NCI-H2196 treated with DMSO at 0.1 percent for 48 hours (cell line): Measurements from ENCODE around the gene USP34.
"Not testable (repeated sequence)": the region's sequence is repeated elsewhere in the genome, so short reads cannot be mapped to it uniquely, and the experiment has no call there.

Experiments
- DNase-seq: peaks from one replicate; lab custom pipeline; 2025; ENCODE audit not compliant: unreplicated experiment; lab: John Stamatoyannopoulos, UW

USP34 gene

GRCh38 chr2:61165946-61166345 is 304.9 kb downstream of the USP34 start:
- DNase-seq, result no peak

- not testable (repeated sequence) for DNase-seq
Observed at GRCh38 chr2:61165082-61165481, 305.8 kb downstream of the USP34 start.

DNA sequence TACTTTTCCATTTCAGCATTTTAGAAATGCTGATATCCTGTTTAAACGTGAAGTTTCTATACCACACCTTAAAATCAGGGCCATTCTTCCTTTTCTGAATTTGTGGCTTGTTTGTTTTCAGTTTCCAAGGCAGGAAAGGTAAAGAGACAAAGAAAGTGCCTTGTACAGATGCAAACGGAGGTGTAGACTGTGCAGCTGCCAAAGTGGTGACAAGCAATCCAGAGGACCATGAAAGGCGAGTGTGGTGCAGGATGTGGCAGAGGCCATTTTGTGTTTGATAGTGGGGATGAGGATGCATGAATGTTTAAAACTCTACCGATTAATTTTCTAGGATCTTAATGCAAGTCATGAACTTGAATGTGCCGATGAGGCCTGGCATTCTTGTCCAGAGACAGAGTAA is 308.2 kb downstream of the USP34 start:
- no peak for DNase-seq

- DNase-seq, result no peak
Observed at GRCh38 chr2:61161888-61162287, 309.0 kb downstream of the USP34 start, which contains the start of gene C2orf74. Gene C2orf74 (plus strand): TSS chr2:61162188. CDS start chr2:61162515, 327 bp downstream.

DNA sequence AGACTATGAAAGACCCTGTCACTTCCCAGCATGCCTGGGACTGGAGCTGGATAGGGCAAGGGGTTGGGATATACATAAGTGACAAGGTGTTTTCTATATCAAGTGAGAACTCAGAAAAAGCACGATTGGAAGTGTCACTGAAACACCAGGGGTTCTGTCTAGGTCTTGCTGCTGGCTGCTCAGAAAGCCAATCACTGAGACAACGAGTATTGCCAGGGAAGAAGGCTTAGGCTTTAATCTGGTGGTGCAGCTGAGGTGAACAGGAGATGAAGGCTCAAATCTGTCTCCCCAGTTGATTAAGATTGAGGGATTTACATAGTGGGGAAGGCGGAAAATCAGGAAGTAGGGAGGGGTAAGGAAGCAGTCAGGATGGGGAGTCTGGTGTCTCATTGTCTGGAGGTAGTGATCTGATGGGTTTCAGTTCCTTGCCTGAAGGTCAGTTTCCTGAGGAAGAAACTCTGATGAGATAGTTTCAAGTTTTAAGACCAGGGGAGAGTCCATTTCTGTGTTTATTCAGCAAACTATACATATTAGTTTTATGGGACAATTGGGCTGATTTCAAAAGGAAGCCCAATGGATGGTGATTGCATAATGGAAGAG is 312.4 kb downstream of the USP34 start:
- DNase-seq, result no peak

DNA sequence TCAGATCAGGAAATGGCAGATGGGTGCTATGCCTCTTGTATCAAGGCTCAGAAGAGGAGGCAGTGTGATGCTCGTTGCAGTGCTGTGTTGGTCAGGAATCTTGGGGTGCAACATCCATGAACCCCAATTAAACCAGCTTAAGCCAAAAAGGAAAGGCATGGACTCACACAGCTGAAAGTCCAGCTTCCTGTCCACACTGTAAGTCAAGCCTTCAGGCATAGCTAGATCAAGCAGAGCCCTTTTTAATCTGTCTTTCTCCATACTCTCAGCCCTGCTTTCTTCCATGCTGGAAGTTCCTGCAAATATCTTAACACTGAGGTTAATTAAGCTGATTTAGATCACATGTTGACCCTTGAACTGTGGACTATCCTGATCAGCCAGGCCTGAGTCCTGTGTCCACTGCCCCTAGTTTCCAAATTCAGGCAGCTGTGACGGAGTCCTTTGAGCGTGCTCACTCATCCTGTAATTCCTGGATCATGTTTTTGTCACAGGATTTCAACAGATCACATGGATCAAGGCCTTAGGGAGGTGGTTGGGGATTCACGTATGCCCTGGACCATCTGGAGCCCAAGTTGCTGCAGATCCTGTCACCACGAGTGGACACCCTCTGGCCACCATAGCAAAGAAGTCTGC is 313.4 kb downstream of the USP34 start:
- DNase-seq, result no peak

DNA sequence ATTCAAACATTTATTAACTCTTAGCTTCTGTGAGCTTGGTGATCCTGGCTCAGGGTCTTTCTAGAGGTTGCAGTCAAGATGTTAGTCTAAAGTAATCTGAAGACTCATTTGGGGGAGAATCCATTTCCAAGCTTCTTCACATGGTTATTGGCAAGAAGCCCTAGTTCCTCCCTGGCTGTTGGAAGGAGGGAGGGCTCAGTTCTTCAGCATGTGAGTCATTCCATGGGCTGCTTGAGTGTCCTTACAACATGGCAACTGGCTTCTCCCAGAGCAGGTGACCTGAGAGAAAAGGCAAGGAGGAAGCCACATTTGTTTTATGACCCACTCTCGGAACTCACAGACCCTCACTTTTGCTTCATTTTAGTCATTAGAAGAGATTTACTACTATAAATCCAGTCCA is 319.5 kb downstream of the USP34 start:
- no peak for DNase-seq

DNA sequence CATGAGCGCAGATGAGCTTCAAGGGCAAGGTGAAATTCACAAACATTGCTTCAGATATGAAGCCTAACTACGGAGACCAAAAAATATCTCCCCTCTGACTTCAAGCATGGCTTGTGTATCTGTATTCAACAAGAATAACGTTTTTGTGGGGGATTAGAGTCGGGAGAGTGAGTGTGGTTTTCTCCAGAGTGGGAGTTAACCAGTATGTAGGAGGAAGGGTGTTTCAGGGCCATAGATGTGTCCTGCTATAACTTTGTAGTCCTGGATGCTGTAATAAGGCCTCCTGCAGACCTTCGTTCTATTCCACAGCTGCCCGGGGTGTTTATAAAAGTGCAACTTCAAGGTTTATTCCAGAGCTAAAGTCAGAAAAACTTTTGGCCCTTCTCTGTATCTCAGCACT is 321.8 kb downstream of the USP34 start:
- no peak for DNase-seq

GRCh38 chr2:61148091-61148490 is 322.8 kb downstream of the USP34 start:
- DNase-seq, result not testable (repeated sequence)

DNA sequence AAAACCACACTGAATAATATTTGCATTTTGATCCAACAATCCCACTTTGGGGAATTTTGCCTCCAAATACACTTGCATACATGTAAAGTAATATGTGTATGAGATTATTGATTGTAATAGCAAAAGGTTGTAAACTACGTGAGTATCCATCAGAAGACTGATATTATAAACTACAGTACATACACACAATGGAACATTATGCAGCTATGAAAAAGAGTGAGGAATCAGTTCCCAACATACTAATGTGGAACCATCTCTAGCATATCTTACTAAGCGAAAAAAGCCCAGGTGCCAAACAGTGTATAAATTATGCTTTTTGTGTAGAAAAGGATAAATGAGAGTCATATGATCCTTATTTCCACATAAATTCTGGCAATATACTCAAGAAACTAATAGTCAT is 324.9 kb downstream of the USP34 start:
- no peak for DNase-seq

- DNase-seq, result no peak
Observed at GRCh38 chr2:61144697-61145268, 326.1 kb downstream of the USP34 start.

- no peak for DNase-seq
Observed at GRCh38 chr2:61141151-61141550, 329.7 kb downstream of the USP34 start.

- no peak for DNase-seq
Observed at GRCh38 chr2:61138859-61139258, 332.0 kb downstream of the USP34 start.
